ENCODE measurements around the gene RAB31. TPM values are rescaled to one million over a fixed set of nuclear protein-coding genes. Genes with fewer than 3 reads are reported as not detected.

Gene RAB31
- polyA plus RNA-seq, 1 of the 3 experiments (the other 2 are of a cell fraction) = 23.0 TPM

DNA sequence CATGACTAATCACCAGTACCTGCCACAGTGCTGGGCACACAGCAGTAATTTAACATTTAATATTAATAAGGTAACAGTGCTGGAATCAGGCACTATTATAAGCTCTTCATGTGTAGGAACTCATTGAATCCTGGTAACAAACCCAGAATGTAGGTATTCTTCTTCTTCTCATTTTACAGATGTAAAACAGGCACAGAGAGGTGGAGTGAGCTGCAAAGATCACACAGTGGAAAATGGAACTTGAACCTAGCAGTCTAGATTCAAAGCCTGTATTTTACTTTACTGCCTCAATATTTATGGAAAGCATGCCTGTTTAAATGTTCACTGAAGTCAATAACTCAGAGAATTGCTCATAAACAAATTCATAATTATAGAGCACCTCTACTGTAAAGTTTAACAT lies 202.0 kb downstream of the RAB31 start:
- H3K27me3 ChIP-seq (ENCODE audit: insufficient read depth) = no peaks in the 10 kb centered on the region
- no peaks in the 10 kb centered on the region for H3K36me3 ChIP-seq (replicated peaks in 1 of 2; ENCODE audit: control insufficient read depth in 1 of 2, insufficient read depth in 2 of 2, low read length in 1 of 2)
- H3K9me2 ChIP-seq = no peaks in the 10 kb centered on the region
- H3K4me2 ChIP-seq = no peak overlapping the region
- H4K20me1 ChIP-seq (ENCODE audit: insufficient read depth) = peaks cover 5% of the 10 kb centered on the region
- H3K9me3 ChIP-seq = no peaks in the 10 kb centered on the region
- no peak overlapping the region for H3K27ac ChIP-seq (ENCODE audit: low read depth in 2 of 2, low read length in 1 of 2)
- POLR2A ChIA-PET = no interaction called here
- CTCF ChIA-PET = no interaction called here
- H3K9ac ChIP-seq = no peak overlapping the region
- no peak overlapping the region for H2AFZ ChIP-seq (ENCODE audit: low read depth)
- H3F3A ChIP-seq (replicated peaks; ENCODE audit: insufficient read depth) = peaks cover under 1% of the 10 kb centered on the region
- DNase-seq = no peak
- TF ChIP-seq GATA2 (CRISPR knock-in tag; IDR thresholded peaks at IDR 0.05) = no peak
- TF ChIP-seq REST (IDR thresholded peaks at IDR 0.05; ENCODE audit: low read depth, low read length) = no peak
- peaks cover 10% of the 10 kb centered on the region for H3K79me2 ChIP-seq (ENCODE audit: insufficient read depth)
- no peak overlapping the region for H3K4me3 ChIP-seq (ENCODE audit: low read depth in 2 of 2, low read length in 1 of 2)
- H3K4me1 ChIP-seq (ENCODE audit: control insufficient read depth in 1 of 2, insufficient read depth in 2 of 2, low read depth in 1 of 2, low read length in 1 of 2) = peaks cover 0 to 12% of the 10 kb centered on the region in 2 experiments; a peak in 2 of 4 replicates

DNA sequence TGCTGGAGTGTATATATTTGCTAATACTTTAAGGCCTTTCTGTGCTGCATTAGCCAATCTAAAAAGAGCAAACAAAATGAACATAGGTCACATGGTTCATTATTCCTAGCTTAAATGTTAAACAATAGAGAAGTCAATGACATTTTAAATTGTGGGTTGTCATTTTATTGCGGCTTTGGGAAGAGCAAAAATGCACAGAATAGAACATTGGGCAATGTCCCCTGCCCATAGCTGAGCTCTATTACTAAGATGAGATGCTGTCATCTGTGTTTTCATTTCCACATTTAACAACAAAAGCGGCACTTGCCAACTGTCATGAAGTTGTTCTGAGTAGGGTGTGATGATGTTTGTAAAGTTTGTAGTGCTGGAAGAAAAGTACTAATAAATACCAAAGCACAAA lies 202.6 kb downstream of the RAB31 start:
- no peak overlapping the region for H3K27ac ChIP-seq (ENCODE audit: low read depth in 2 of 2, low read length in 1 of 2)
- peaks cover 16% of the 10 kb centered on the region for H3K79me2 ChIP-seq (ENCODE audit: insufficient read depth)
- WGBS (ENCODE audit: low lambda C conversion rate) = 98% methylated on average over 2 of the region's 2 CpGs
- peaks cover 10% of the 10 kb centered on the region for H4K20me1 ChIP-seq (ENCODE audit: insufficient read depth)
- no peaks in the 10 kb centered on the region for H3K9me2 ChIP-seq
- no peak overlapping the region for H3K4me2 ChIP-seq
- peaks cover 0 to 9% of the 10 kb centered on the region in 2 experiments; a peak in 2 of 4 replicates for H3K4me1 ChIP-seq (ENCODE audit: control insufficient read depth in 1 of 2, insufficient read depth in 2 of 2, low read depth in 1 of 2, low read length in 1 of 2)
- H3K4me3 ChIP-seq (ENCODE audit: low read depth in 2 of 2, low read length in 1 of 2) = no peak overlapping the region
- no peaks in the 10 kb centered on the region for H3K27me3 ChIP-seq (ENCODE audit: insufficient read depth)
- H3K36me3 ChIP-seq (replicated peaks in 1 of 2; ENCODE audit: control insufficient read depth in 1 of 2, insufficient read depth in 2 of 2, low read length in 1 of 2) = no peaks in the 10 kb centered on the region
- H2AFZ ChIP-seq (ENCODE audit: low read depth) = no peak overlapping the region
- no peaks in the 10 kb centered on the region for H3K9me3 ChIP-seq
- H3K9ac ChIP-seq = no peak overlapping the region
- ChIA-PET POLR2A (no interaction called here), CTCF (no interaction called here)
- H3F3A ChIP-seq (replicated peaks; ENCODE audit: insufficient read depth) = peaks cover 7% of the 10 kb centered on the region
- no peak for DNase-seq
- TF ChIP-seq SMC3 (IDR thresholded peaks at IDR 0.05; ENCODE audit: low read depth, low read length) = no peak
- no peak for TF ChIP-seq YY1 (IDR thresholded peaks at IDR 0.05; ENCODE audit: low read depth)
- no peak for TF ChIP-seq CHD2 (IDR thresholded peaks at IDR 0.05; ENCODE audit: low read length, partially characterized antibody)
- no peak for TF ChIP-seq NRF1 (IDR thresholded peaks at IDR 0.05; ENCODE audit: low read depth, low read length)
- TF ChIP-seq ELF1 (IDR thresholded peaks at IDR 0.05) = no peak
- no peak for TF ChIP-seq MAX (IDR thresholded peaks at IDR 0.05; ENCODE audit: low read depth)
- TF ChIP-seq, protein P1, sequence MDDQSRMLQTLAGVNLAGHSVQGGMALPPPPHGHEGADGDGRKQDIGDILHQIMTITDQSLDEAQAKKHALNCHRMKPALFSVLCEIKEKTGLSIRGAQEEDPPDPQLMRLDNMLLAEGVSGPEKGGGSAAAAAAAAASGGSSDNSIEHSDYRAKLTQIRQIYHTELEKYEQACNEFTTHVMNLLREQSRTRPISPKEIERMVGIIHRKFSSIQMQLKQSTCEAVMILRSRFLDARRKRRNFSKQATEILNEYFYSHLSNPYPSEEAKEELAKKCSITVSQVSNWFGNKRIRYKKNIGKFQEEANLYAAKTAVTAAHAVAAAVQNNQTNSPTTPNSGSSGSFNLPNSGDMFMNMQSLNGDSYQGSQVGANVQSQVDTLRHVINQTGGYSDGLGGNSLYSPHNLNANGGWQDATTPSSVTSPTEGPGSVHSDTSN (IDR thresholded peaks at IDR 0.05) = no peak
- no peak for TF ChIP-seq RAD21 (IDR thresholded peaks at IDR 0.05; ENCODE audit: low read length)
- TF ChIP-seq JUND (IDR thresholded peaks at IDR 0.05) = no peak
- TF ChIP-seq NFIC (IDR thresholded peaks at IDR 0.05; ENCODE audit: borderline replicate concordance) = no peak
- TF ChIP-seq, protein P2, sequence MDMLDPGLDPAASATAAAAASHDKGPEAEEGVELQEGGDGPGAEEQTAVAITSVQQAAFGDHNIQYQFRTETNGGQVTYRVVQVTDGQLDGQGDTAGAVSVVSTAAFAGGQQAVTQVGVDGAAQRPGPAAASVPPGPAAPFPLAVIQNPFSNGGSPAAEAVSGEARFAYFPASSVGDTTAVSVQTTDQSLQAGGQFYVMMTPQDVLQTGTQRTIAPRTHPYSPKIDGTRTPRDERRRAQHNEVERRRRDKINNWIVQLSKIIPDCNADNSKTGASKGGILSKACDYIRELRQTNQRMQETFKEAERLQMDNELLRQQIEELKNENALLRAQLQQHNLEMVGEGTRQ (IDR thresholded peaks at IDR 0.05; ENCODE audit: borderline replicate concordance, low read depth, low read length) = no peak
- no peak for TF ChIP-seq CTCF (IDR thresholded peaks at IDR 0.05)
- TF ChIP-seq FOSL2 (IDR thresholded peaks at IDR 0.05; ENCODE audit: borderline replicate concordance, low read depth) = no peak

Data from SK-N-SH (cell line).